Natural killer cell treated with Interleukin-12 subunit alpha and Interleukin-12 subunit beta and Interleukin-15 and Interleukin-18, amount 100 ng/mL, for 72 hours (primary cell): Measurements from ENCODE around the gene RBM41. TPM values are rescaled to one million over a fixed set of nuclear protein-coding genes. Genes with fewer than 3 reads are reported as not detected.
A peak's percentile ranks its signal among the peaks of the same experiment; 100 is the strongest.
"Not testable (repeated sequence)": the region's sequence is repeated elsewhere in the genome, so short reads cannot be mapped to it uniquely, and the experiment has no call there.

Source experiments
- ATAC-seq, 2 donors: fragments of 150-1000 bp; cut with Tn5 transposase in 1 of 2; sonication (Bioruptor Pico), chemical (Tn5 transposase) in 1 of 2; 2 replicates each; pipeline ENCODE4 v1.10.0; 2021
- DNase-seq: peaks from one replicate; pipeline ENCODE4 v3.0.0; 2022; ENCODE audit warnings: low spot score
- H3K27ac Mint-ChIP-seq, 2 donors: 1 replicate in 1 of 2; 2 replicates in 1 of 2; pipeline ENCODE4 v1.8.0; 2022; ENCODE audit warnings: mixed read lengths in 2 of 2, mild to moderate bottlenecking in 1 of 2, moderate library complexity in 1 of 2
- H3K27me3 Mint-ChIP-seq, 2 donors: 1 replicate in 1 of 2; 2 replicates in 1 of 2; pipeline ENCODE4 v1.8.0; 2022; ENCODE audit warnings: mixed read lengths in 2 of 2
- H3K36me3 Mint-ChIP-seq: one replicate; pipeline ENCODE4 v1.8.0; 2022; ENCODE audit warnings: mixed read lengths
- H3K4me1 Mint-ChIP-seq, 2 donors: 1 replicate in 1 of 2; 2 replicates in 1 of 2; pipeline ENCODE4 v1.8.0; 2022; ENCODE audit warnings: low read depth in 2 of 2, mixed read lengths in 2 of 2, mild to moderate bottlenecking in 1 of 2
- H3K4me3 Mint-ChIP-seq: one replicate; pipeline ENCODE4 v1.8.0; 2022; ENCODE audit warnings: mixed read lengths
- H3K9me3 Mint-ChIP-seq: 2 replicates; pipeline ENCODE4 v1.8.0; 2022; ENCODE audit warnings: mixed read lengths
- total RNA-seq, 2 donors: library from RNA; stranded (reverse); gene quantifications; one replicate each; pipeline ENCODE4 v1.2.3, GENCODE V29; 2022

Gene RBM41
- 10 to 100 TPM; 10.0 to 14.4 TPM for total RNA-seq

GRCh38 chrX:107118322-107119147, at the start of gene RBM41:
Gene RBM41 (minus strand): TSS chrX:107118822. CDS start chrX:107118773, 49 bp downstream.
- Mint-ChIP-seq H3K9me3 (no peaks in the 10 kb centered on the region), H3K4me1 (peaks cover 20 to 28% of the 10 kb centered on the region in 2 donors), H3K4me3 (peak within 1 kb of the TSS; percentile 100), H3K36me3 (peaks cover 30% of the 10 kb centered on the region), H3K27me3 (peaks cover 0 to 14% of the 10 kb centered on the region in 2 donors), H3K27ac (peak within 1 kb of the TSS; percentile 90 to 92)
- ATAC-seq (peak; percentile 95 to 99), DNase-seq (peak; percentile 69)

DNA sequence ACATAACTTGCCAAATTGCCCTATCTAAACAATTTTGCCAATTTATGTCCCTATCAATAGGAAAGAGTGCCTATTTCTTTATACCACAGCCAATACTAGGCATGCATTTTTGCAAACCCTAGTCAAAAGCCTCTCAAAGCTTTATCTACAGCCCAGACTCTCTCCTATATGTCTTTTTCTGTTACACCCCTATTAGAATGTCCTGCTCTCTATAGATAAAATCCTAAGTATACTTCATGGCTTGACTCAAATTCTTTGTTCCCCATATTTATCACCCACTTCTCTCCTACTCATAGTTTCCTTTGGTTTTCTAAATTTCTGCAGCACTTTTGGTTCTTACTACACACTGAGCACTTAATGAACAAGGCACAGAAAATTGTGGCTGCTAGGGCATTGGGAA, 49.6 kb upstream of the RBM41 start:
- Mint-ChIP-seq H3K4me3 (no peak overlapping the region), H3K9me3 (no peaks in the 10 kb centered on the region), H3K27me3 (peaks cover 27 to 30% of the 10 kb centered on the region in 2 donors), H3K36me3 (no peaks in the 10 kb centered on the region), H3K4me1 (peaks cover 6 to 7% of the 10 kb centered on the region in 2 donors), H3K27ac (no peak overlapping the region)
- DNase-seq (no peak), ATAC-seq (no peak)

GRCh38 chrX:107167163-107167921, 48.7 kb upstream of the RBM41 start:
- DNase-seq (no peak), ATAC-seq (no peak)
- no peak overlapping the region for H3K27ac Mint-ChIP-seq
- H3K36me3 Mint-ChIP-seq, result no peaks in the 10 kb centered on the region
- H3K4me1 Mint-ChIP-seq, result peaks cover 6 to 7% of the 10 kb centered on the region in 2 donors
- no peaks in the 10 kb centered on the region for H3K9me3 Mint-ChIP-seq
- H3K4me3 Mint-ChIP-seq, result no peak overlapping the region
- H3K27me3 Mint-ChIP-seq, result peaks cover 30 to 31% of the 10 kb centered on the region in 2 donors

GRCh38 chrX:107157618-107158017, 39.0 kb upstream of the RBM41 start:
- not testable (repeated sequence) for H3K27ac Mint-ChIP-seq, H3K36me3 Mint-ChIP-seq, H3K9me3 Mint-ChIP-seq, H3K4me1 Mint-ChIP-seq, H3K4me3 Mint-ChIP-seq, ATAC-seq, DNase-seq
- peaks cover 6 to 11% of the 10 kb centered on the region in 2 donors for H3K27me3 Mint-ChIP-seq

DNA sequence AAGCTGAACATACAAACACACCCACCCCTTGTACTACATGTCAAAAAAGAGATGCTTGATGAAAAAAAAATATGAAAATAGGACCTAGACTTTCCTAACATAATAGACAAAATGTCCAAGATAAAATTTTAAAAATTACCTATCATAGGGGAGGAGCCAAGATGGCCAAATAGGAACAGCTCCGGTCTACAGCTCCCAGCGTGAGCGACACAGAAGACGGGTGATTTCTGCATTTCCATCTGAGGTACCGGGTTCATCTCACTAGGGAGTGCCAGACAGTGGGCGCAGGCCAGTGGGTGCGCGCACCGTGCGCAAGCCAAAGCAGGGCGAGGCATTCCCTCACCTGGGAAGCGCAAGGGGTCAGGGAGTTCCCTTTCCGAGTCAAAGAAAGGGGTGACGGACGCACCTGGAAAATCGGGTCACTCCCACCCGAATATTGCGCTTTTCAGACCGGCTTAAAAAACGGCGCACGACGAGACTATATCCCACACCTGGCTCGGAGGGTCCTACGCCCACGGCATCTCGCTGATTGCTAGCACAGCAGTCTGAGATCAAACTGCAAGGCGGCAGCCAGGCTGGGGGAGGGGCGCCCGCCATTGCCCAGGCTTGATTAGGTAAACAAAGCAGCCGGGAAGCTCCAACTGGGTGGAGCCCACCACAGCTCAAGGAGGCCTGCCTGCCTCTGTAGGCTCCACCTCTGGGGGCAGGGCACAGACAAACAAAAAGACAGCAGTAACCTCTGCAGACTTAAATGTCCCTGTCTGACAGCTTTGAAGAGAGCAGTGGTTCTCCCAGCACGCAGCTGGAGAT, 37.2 kb upstream of the RBM41 start:
- not testable (repeated sequence) for H3K27me3 Mint-ChIP-seq, DNase-seq, H3K27ac Mint-ChIP-seq, H3K9me3 Mint-ChIP-seq, ATAC-seq, H3K4me1 Mint-ChIP-seq, H3K36me3 Mint-ChIP-seq
- H3K4me3 Mint-ChIP-seq, result peak overlapping the region; percentile 32

DNA sequence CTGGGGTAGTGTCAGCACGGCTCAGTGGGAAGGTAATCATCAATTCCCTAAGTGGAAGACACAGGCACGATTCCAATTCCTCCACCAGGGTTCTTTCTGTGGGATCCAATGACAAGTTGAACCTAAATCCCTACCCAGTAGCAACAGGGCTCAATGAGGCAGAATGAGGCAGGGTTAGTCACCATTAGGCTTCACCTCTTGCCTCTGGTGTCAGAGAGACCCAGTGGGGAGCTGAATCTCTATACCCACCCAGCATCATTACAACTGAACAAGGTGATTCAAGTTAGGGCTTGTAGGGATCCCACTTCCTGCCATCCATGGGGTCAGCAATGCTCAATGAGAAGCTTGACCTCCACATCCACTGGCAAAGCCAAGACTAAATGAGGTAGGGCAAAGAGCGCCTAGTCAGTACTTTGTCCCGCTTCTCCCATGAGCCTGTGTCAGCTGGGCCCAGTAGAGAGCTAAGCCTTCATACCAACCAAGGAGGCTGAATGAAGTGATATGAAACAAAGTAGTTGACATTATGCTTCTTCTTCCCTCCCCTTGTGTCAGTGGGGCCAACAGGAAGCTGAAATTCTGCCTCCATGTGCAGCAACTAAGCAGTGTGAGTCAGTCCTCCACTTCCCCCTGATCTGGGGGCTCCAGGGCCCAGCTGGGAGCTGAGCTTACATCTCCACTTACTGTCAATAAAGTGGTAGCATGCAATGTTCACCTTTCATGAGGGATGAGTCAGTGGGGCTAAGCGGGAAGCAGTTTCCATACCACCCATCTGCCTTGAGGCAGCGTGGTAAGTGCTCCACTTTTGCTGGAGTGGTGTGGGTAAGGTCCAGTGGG, 36.4 kb upstream of the RBM41 start:
- Mint-ChIP-seq H3K36me3 (no peaks in the 10 kb centered on the region), H3K4me1 (no peaks in the 10 kb centered on the region), H3K27me3 (peaks cover 0 to 8% of the 10 kb centered on the region in 2 donors), H3K4me3 (peak overlapping the region; percentile 32), H3K9me3 (no peaks in the 10 kb centered on the region), H3K27ac (no peak overlapping the region)
- no peak for ATAC-seq
- no peak for DNase-seq

DNA sequence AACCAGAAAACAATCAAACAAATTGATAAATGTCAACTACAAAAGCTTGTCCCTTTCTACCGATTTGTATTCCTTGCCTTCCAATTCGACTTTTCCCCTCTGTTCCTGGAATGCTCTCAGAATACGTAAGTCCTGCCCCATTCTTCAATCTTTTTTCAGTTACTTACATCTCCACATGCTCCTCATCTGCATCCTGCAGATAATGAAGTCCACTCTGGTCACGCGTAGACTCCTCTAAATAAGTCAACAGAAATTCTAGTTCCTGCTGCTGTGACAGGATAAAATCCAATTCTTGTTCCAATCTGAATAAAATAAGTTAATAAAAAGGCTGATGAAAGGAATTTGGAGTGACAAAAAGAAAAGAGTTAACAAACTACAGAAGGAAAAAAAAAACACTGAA, 34.4 kb upstream of the RBM41 start:
- Mint-ChIP-seq H3K4me3 (no peak overlapping the region), H3K27ac (no peak overlapping the region), H3K9me3 (no peaks in the 10 kb centered on the region), H3K4me1 (no peaks in the 10 kb centered on the region), H3K36me3 (no peaks in the 10 kb centered on the region), H3K27me3 (peaks cover 0 to 8% of the 10 kb centered on the region in 2 donors)
- ATAC-seq (no peak), DNase-seq (no peak)

- no peaks in the 10 kb centered on the region for H3K36me3 Mint-ChIP-seq
- no peak for DNase-seq
- no peak for ATAC-seq
- no peaks in the 10 kb centered on the region for H3K9me3 Mint-ChIP-seq
- no peaks in the 10 kb centered on the region for H3K4me1 Mint-ChIP-seq
- no peak overlapping the region for H3K4me3 Mint-ChIP-seq
- no peak overlapping the region for H3K27ac Mint-ChIP-seq
- peaks cover 0 to 8% of the 10 kb centered on the region in 2 donors for H3K27me3 Mint-ChIP-seq
Measured at GRCh38 chrX:107146670-107147069, 28.0 kb upstream of the RBM41 start.

DNA sequence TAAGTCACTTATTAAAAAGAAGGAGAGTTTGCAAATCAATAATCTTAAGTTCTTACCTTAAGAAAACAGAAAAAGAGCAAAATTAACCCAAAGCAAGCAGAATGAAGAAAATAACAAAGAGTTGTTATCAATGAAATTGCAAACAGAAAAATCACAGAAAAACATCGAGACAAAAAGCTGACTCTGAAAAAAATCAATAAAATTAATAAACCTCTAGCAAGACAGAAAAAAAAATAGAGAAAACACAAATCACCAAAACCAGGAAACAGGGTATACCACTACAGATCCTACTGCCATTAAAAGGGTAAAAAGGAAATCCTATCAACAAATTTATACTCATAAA, 17.3 kb upstream of the RBM41 start:
- DNase-seq, result no peak
- H3K4me3 Mint-ChIP-seq, result peak overlapping the region; percentile 57
- H3K9me3 Mint-ChIP-seq, result no peaks in the 10 kb centered on the region
- no peak overlapping the region for H3K27ac Mint-ChIP-seq
- peaks cover 0 to 21% of the 10 kb centered on the region in 2 donors for H3K27me3 Mint-ChIP-seq
- peaks cover 9% of the 10 kb centered on the region in 2 donors for H3K4me1 Mint-ChIP-seq
- no peak for ATAC-seq
- H3K36me3 Mint-ChIP-seq, result no peaks in the 10 kb centered on the region

- ATAC-seq (peak; percentile 76 to 77), DNase-seq (no peak)
- no peak overlapping the region for H3K27ac Mint-ChIP-seq
- no peaks in the 10 kb centered on the region for H3K9me3 Mint-ChIP-seq
- H3K36me3 Mint-ChIP-seq, result no peaks in the 10 kb centered on the region
- H3K27me3 Mint-ChIP-seq, result peaks cover 0 to 21% of the 10 kb centered on the region in 2 donors
- peak overlapping the region; percentile 57 for H3K4me3 Mint-ChIP-seq
- peaks cover 9% of the 10 kb centered on the region in 2 donors for H3K4me1 Mint-ChIP-seq
Measured at GRCh38 chrX:107135049-107135964, 16.7 kb upstream of the RBM41 start.

DNA sequence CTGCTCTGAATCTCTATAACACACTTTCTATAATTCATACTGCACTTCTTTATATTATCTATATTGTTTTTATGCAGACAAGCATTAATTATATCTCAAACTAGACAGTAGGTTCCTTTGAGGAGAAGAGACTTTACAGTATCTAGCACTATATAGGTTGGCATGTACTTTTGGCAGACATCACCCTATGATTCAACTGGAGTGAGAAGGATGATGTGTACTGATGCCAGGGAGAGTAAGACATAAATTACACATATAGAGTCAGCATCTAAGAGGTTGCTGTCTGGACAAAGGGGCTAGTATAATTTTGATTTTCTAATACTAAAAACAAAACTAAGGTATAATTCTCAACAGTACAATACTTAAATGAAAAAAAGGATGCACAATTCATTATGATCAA, 5.1 kb upstream of the RBM41 start:
- peaks cover 0 to 17% of the 10 kb centered on the region in 2 donors for H3K27me3 Mint-ChIP-seq
- no peaks in the 10 kb centered on the region for H3K36me3 Mint-ChIP-seq
- no peak overlapping the region for H3K27ac Mint-ChIP-seq
- no peaks in the 10 kb centered on the region for H3K9me3 Mint-ChIP-seq
- ATAC-seq (no peak), DNase-seq (no peak)
- H3K4me1 Mint-ChIP-seq, result peaks cover 3 to 5% of the 10 kb centered on the region in 2 donors
- no peak overlapping the region for H3K4me3 Mint-ChIP-seq

GRCh38 chrX:107119283-107119682, 661 bp upstream of the RBM41 start:
- Mint-ChIP-seq H3K27me3 (peaks cover 0 to 19% of the 10 kb centered on the region in 2 donors), H3K27ac (peak overlapping the region; percentile 90 to 92), H3K4me1 (peaks cover 17 to 20% of the 10 kb centered on the region in 2 donors), H3K36me3 (peaks cover 22% of the 10 kb centered on the region), H3K9me3 (no peaks in the 10 kb centered on the region), H3K4me3 (peak overlapping the region; percentile 100)
- no peak for DNase-seq
- ATAC-seq, result no peak
